ENCODE results near the gene ZFP92.
"Not testable (repeated sequence)": the region's sequence is repeated elsewhere in the genome, so short reads cannot be mapped to it uniquely, and the experiment has no call there.

Gene ZFP92

DNA sequence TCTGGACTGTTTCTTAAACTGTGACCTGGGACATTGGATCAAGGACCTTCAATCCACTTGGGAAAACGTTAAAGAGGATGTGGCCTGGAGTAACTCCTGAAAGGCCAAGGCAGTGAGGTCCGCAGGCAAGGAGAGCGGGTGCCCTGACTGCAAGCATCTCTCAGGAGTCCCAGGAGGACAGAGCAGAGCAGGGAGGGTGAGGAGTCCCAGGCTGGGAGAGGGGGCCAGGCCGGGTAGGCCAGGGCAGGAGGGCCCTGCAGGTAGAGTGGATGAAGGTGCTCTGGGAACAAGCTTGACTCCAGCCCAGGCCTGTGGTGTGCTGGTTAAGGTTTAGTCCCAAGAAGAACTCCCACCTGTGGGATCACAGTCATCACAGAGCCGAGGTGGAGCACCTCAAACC, 23.9 kb upstream of the ZFP92 start:
- Histone ChIP-seq H3K36me3 (ENCODE audit: control insufficient read depth in 2 of 2, insufficient read depth in 2 of 2, low read length in 2 of 2) (no peaks in the 10 kb centered on the region), H3K9me3 (ENCODE audit: control insufficient read depth in 2 of 2, low read length in 2 of 2) (no peaks in the 10 kb centered on the region), H3K4me3 (ENCODE audit: low read length in 2 of 2) (no peak overlapping the region), H3K9ac (ENCODE audit: low read length in 2 of 2) (no peak overlapping the region), H3K27me3 (ENCODE audit: control insufficient read depth in 1 of 2, insufficient read depth in 2 of 2, low read length in 2 of 2) (peaks cover 0 to 4% of the 10 kb centered on the region in 2 donors), H3K4me1 (ENCODE audit: control insufficient read depth, insufficient read depth, low read length) (no peaks in the 10 kb centered on the region), H3K27ac (ENCODE audit: low read length) (no peak overlapping the region)

DNA sequence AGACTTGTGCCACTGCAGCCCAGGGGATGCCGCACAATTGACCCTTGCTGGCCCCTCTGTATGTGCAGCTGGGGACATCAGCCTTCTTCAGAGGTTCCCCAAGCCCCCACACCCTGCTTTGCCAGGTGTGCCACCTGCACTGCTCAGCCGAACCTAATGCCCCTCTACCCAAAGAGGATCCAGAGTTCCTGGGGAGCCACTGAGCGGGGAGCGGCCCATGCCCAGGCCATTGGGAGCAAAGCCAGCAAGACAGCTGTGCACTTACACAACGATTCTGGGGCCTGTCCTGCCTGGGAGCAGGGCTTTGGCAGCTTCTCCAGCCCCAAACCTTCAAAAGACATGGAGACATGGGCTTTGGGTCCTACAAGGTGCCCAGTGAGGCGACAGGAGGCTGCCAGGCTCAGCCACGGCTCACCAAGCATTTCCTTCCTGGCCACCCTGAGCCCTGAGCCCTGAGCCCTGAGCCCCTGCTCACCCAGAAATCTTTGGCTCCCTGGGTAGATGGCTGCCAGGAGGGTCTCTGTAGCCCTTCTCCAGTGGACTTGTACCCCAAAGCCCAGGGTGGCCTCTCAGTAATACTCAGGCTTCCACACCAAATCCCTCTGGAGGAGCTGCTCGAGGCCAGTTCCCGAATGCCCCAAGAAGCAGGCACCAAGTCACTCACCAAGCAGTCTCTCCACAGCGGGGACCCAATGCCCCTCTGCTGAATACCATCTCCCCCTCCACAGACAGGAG, 23.1 kb upstream of the ZFP92 start:
- no peaks in the 10 kb centered on the region for H3K4me1 ChIP-seq (ENCODE audit: control insufficient read depth, insufficient read depth, low read length)
- H3K9me3 ChIP-seq (ENCODE audit: control insufficient read depth in 2 of 2, low read length in 2 of 2) = no peaks in the 10 kb centered on the region
- H3K27ac ChIP-seq (ENCODE audit: low read length) = no peak overlapping the region
- peaks cover 0 to 4% of the 10 kb centered on the region in 2 donors for H3K27me3 ChIP-seq (ENCODE audit: control insufficient read depth in 1 of 2, insufficient read depth in 2 of 2, low read length in 2 of 2)
- H3K4me3 ChIP-seq (ENCODE audit: low read length in 2 of 2) = no peak overlapping the region
- H3K9ac ChIP-seq (ENCODE audit: low read length in 2 of 2) = no peak overlapping the region
- no peaks in the 10 kb centered on the region for H3K36me3 ChIP-seq (ENCODE audit: control insufficient read depth in 2 of 2, insufficient read depth in 2 of 2, low read length in 2 of 2)

- Histone ChIP-seq H3K9ac (ENCODE audit: low read length in 2 of 2) (no peak overlapping the region), H3K27ac (ENCODE audit: low read length) (no peak overlapping the region), H3K27me3 (ENCODE audit: control insufficient read depth in 1 of 2, insufficient read depth in 2 of 2, low read length in 2 of 2) (peaks cover 0 to 2% of the 10 kb centered on the region in 2 donors), H3K36me3 (ENCODE audit: control insufficient read depth in 2 of 2, insufficient read depth in 2 of 2, low read length in 2 of 2) (no peaks in the 10 kb centered on the region), H3K9me3 (ENCODE audit: control insufficient read depth in 2 of 2, low read length in 2 of 2) (no peaks in the 10 kb centered on the region), H3K4me1 (ENCODE audit: control insufficient read depth, insufficient read depth, low read length) (no peaks in the 10 kb centered on the region), H3K4me3 (ENCODE audit: low read length in 2 of 2) (no peak overlapping the region)
Observed at GRCh38 chrX:153388722-153389459, 22.4 kb upstream of the ZFP92 start.

DNA sequence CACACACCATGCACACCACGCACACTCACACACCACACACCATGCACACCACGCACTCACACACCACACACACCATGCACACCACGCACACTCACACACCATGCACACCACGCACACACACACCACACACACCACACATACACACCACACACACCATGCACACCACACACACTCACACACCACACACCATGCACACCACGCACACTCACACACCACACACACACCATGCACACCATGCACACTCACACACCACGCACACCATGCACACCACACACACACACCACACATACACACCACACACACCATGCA, 21.9 kb upstream of the ZFP92 start:
- H3K27ac ChIP-seq (ENCODE audit: low read length); H3K4me3 ChIP-seq (ENCODE audit: low read length in 2 of 2); H3K4me1 ChIP-seq (ENCODE audit: control insufficient read depth, insufficient read depth, low read length); H3K9me3 ChIP-seq (ENCODE audit: control insufficient read depth in 2 of 2, low read length in 2 of 2); H3K36me3 ChIP-seq (ENCODE audit: control insufficient read depth in 2 of 2, insufficient read depth in 2 of 2, low read length in 2 of 2); H3K27me3 ChIP-seq (ENCODE audit: control insufficient read depth in 1 of 2, insufficient read depth in 2 of 2, low read length in 2 of 2); H3K9ac ChIP-seq (ENCODE audit: low read length in 2 of 2): not testable (repeated sequence)

DNA sequence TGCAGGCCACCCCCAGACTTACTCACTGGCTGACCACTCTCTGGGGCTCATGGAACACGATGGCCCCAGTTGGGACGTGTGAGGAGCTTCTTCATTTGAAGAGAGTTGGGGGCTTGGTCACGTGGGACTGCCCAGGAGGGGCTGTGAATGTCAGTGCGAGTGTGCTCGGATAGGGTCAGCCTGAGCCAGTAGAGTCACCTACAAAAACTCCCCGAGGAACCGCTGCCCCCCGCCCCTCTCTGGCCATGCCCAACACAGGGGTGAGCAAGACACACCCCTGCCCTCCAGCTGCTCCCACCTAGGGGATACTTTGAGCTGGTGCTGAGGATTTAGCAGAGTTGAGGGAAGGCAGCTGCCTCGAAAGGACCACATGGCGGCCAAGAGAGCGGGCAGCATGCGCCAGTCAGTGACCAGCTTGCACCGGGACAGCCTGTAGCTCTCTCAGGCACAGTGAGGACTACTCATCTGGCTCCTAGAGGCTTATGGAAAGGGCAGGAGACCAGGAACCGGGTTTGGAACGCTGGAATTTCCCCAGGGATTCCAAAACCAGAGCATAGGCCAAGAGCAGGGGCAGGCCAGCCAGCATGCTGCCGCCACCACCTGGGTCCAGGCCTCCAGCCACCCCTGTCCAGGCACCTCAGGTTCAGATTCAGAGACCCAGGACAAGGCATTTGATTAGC, 18.5 kb upstream of the ZFP92 start:
- no peaks in the 10 kb centered on the region for H3K9me3 ChIP-seq (ENCODE audit: control insufficient read depth in 2 of 2, low read length in 2 of 2)
- H3K9ac ChIP-seq (ENCODE audit: low read length in 2 of 2) = no peak overlapping the region
- H3K4me1 ChIP-seq (ENCODE audit: control insufficient read depth, insufficient read depth, low read length) = no peaks in the 10 kb centered on the region
- H3K27me3 ChIP-seq (ENCODE audit: control insufficient read depth in 1 of 2, insufficient read depth in 2 of 2, low read length in 2 of 2) = peaks cover 0 to 3% of the 10 kb centered on the region in 2 donors
- no peak overlapping the region for H3K4me3 ChIP-seq (ENCODE audit: low read length in 2 of 2)
- no peaks in the 10 kb centered on the region for H3K36me3 ChIP-seq (ENCODE audit: control insufficient read depth in 2 of 2, insufficient read depth in 2 of 2, low read length in 2 of 2)
- H3K27ac ChIP-seq (ENCODE audit: low read length) = no peak overlapping the region

- Histone ChIP-seq H3K36me3 (ENCODE audit: control insufficient read depth in 2 of 2, insufficient read depth in 2 of 2, low read length in 2 of 2) (no peaks in the 10 kb centered on the region), H3K9me3 (ENCODE audit: control insufficient read depth in 2 of 2, low read length in 2 of 2) (no peaks in the 10 kb centered on the region), H3K4me3 (ENCODE audit: low read length in 2 of 2) (no peak overlapping the region), H3K27ac (ENCODE audit: low read length) (no peak overlapping the region), H3K4me1 (ENCODE audit: control insufficient read depth, insufficient read depth, low read length) (no peaks in the 10 kb centered on the region), H3K27me3 (ENCODE audit: control insufficient read depth in 1 of 2, insufficient read depth in 2 of 2, low read length in 2 of 2) (peaks cover 0 to 11% of the 10 kb centered on the region in 2 donors), H3K9ac (ENCODE audit: low read length in 2 of 2) (no peak overlapping the region)
Observed at GRCh38 chrX:153394612-153395011, 16.7 kb upstream of the ZFP92 start.

GRCh38 chrX:153395613-153396319, 15.5 kb upstream of the ZFP92 start:
- no peaks in the 10 kb centered on the region for H3K9me3 ChIP-seq (ENCODE audit: control insufficient read depth in 2 of 2, low read length in 2 of 2)
- H3K4me3 ChIP-seq (ENCODE audit: low read length in 2 of 2) = no peak overlapping the region
- peaks cover 0 to 11% of the 10 kb centered on the region in 2 donors for H3K27me3 ChIP-seq (ENCODE audit: control insufficient read depth in 1 of 2, insufficient read depth in 2 of 2, low read length in 2 of 2)
- no peaks in the 10 kb centered on the region for H3K4me1 ChIP-seq (ENCODE audit: control insufficient read depth, insufficient read depth, low read length)
- H3K27ac ChIP-seq (ENCODE audit: low read length) = no peak overlapping the region
- H3K9ac ChIP-seq (ENCODE audit: low read length in 2 of 2) = no peak overlapping the region
- no peaks in the 10 kb centered on the region for H3K36me3 ChIP-seq (ENCODE audit: control insufficient read depth in 2 of 2, insufficient read depth in 2 of 2, low read length in 2 of 2)

DNA sequence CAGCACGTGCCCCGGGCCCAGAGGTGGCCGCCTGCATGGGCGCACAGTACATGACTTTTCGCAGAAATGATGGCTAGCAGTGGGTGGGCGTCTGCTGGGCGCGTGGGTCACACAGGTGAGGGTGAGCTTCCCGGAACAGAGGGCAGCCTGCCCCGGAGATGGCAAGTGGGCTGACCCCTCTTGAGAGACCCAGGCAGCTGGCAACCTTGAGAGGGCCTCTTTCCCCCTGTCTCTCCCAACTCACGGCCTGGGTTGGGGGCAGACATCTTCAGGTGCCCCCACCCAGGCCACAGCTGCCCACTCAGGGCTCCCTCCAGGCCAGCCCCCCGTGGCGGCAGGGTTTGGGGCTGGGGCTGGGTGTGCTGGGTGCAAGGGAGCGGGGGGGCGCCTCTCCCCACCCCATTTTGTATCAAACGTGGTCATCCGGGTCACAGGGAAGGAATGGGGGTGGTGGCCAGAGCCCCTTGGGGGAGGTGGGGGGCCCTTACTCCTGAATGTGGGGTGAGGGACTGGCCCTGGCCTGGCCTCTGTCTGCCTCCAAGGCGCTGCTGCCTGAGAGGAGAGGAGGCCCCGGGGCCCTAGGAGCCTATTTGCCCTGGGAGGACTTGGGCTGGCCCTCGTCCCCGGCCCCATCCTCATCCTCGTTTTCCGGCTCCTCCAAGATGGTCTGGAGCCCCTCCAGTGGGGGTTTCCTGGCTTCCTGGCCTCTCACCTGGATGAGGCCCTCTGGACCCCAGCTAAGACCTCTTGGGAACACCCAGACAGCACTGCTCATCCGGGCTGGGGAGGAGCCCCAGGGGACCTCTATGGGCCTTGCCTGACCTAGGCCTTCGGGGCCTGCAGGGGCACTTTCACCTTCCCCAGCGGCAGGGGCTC, 14.7 kb upstream of the ZFP92 start:
- peaks cover 0 to 11% of the 10 kb centered on the region in 2 donors for H3K27me3 ChIP-seq (ENCODE audit: control insufficient read depth in 1 of 2, insufficient read depth in 2 of 2, low read length in 2 of 2)
- no peak overlapping the region for H3K4me3 ChIP-seq (ENCODE audit: low read length in 2 of 2)
- H3K9ac ChIP-seq (ENCODE audit: low read length in 2 of 2) = no peak overlapping the region
- no peaks in the 10 kb centered on the region for H3K36me3 ChIP-seq (ENCODE audit: control insufficient read depth in 2 of 2, insufficient read depth in 2 of 2, low read length in 2 of 2)
- H3K4me1 ChIP-seq (ENCODE audit: control insufficient read depth, insufficient read depth, low read length) = no peaks in the 10 kb centered on the region
- no peak overlapping the region for H3K27ac ChIP-seq (ENCODE audit: low read length)
- no peaks in the 10 kb centered on the region for H3K9me3 ChIP-seq (ENCODE audit: control insufficient read depth in 2 of 2, low read length in 2 of 2)

DNA sequence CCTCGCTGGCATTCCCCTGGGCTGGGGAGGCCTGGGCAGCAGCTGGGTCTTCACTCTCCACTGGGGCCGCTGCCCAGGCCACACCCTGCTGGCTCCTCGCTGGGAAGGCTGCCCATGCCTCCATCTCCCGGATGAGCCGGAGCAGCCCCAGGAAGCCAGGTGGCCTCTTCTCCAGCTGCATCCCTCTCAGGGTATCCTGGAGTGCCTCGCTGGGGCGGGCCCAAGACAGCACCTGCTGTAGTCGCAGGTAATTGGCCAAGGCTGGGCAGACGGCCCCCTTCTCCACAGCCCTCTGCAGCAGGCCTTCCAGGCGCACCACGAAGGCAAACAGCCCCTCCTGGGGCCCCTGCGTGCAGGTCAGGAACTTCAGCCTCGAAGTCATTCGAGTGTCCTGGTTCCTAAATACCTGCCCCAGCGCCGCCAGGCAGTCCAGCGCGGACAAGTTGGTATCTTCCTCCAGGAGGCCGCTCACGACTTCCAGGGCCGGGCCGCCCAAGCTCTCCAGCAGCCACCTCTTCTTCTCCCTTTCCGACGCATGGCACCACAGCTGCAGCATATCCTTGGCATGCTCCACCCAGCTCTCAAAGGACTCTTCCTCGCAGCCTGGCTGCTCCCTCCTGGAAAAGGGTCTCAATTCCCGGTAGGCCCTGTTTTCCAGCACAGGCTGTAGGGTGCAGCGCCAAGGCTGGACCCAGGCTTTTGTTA, 13.9 kb upstream of the ZFP92 start:
- H3K9ac ChIP-seq (ENCODE audit: low read length in 2 of 2) = no peak overlapping the region
- H3K27ac ChIP-seq (ENCODE audit: low read length) = no peak overlapping the region
- no peaks in the 10 kb centered on the region for H3K4me1 ChIP-seq (ENCODE audit: control insufficient read depth, insufficient read depth, low read length)
- peaks cover 0 to 11% of the 10 kb centered on the region in 2 donors for H3K27me3 ChIP-seq (ENCODE audit: control insufficient read depth in 1 of 2, insufficient read depth in 2 of 2, low read length in 2 of 2)
- no peaks in the 10 kb centered on the region for H3K36me3 ChIP-seq (ENCODE audit: control insufficient read depth in 2 of 2, insufficient read depth in 2 of 2, low read length in 2 of 2)
- no peak overlapping the region for H3K4me3 ChIP-seq (ENCODE audit: low read length in 2 of 2)
- no peaks in the 10 kb centered on the region for H3K9me3 ChIP-seq (ENCODE audit: control insufficient read depth in 2 of 2, low read length in 2 of 2)

Data from stomach smooth muscle (tissue), 2 donors.